Regular cardiac myocyte (primary cell): ENCODE measurements around the gene TRIM24. TPM values are rescaled to one million over a fixed set of nuclear protein-coding genes. Genes with fewer than 3 reads are reported as not detected.

Experiments
- total RNA-seq: library from RNA; depleted of rRNA; stranded (reverse); fragments of >200 nt; gene quantifications from 2 replicates; pipeline ENCODE4 v1.2.3, GENCODE V29; 2014

TRIM24 gene
- total RNA-seq = 6.3 and 7.6 TPM in 2 replicates

GRCh38 chr7:138460176-138460648, at the start of gene TRIM24:
TSS of gene TRIM24 (plus strand) at chr7:138460259. CDS start at chr7:138460549, 290 bp downstream.

Other genes with a start within 250 kb of the TRIM24 start
- not detected in 2 replicates for gene SVOPL, start 241.1 kb downstream of the TRIM24 start, total RNA-seq